ENCODE measurements around the gene TBPL1. TPM values are rescaled to one million over a fixed set of nuclear protein-coding genes. Genes with fewer than 3 reads are reported as not detected.

TBPL1 gene
- total and polyA plus RNA-seq, 2 of the 13 experiments (the other 11 are each of a cell fraction or from before 2014, with no cell fraction given): 25.3 to 39.3 TPM

DNA sequence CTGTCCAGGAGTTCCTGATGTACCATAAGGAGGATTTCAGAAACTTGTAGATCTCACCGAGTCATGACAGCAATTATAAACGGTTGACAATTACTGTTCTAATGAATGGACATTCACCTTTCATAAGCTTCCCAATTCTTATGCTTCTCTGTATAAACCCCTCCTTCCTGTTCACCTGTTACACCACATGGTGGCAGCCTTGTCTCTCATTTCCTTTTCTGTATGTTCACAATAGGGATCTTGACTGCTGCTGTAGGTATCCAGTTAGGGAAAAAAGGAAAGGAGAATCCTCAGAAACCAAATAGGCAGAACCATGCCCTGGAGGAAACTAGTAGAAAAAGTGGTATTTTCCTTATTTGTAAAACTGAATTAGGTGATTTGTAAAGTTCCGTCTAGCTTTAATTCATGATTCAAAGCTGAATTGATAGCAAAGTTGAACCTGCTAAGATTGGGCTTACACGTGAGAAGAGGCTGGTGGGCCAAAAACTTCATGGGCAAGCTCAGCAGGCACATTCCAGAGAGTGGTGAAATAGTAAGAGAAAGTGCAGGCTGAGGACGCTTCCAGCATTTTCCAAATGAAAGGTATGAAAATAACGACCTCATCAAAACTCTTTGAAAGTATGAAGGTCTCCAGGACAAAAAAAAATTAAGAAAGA lies 29.0 kb upstream of the TBPL1 start (continued):
- TF ChIP-seq FOXA1 (IDR thresholded peaks at IDR 0.05) (no peak), FOXA1 (CRISPR knock-in tag; IDR thresholded peaks at IDR 0.05) (peak; percentile 64), ZFP36 (IDR thresholded peaks at IDR 0.05; ENCODE audit: borderline replicate concordance, low read depth, low read length, partially characterized antibody) (peak; percentile 58), NFYC (CRISPR knock-in tag; IDR thresholded peaks at IDR 0.05) (peak; percentile 28; the same call in 1 of the 2 replicates), SOX13 (IDR thresholded peaks at IDR 0.05) (no peak), SOX13 (CRISPR knock-in tag; conservative IDR thresholded peaks at IDR 0.05 in 1 of 2, IDR thresholded peaks at IDR 0.05 in 1 of 2) (0 out of 4 replicates have a peak, but pooled peaks of 1 of the 2 experiments have one; percentile 11), DR1 (CRISPR knock-in tag; IDR thresholded peaks at IDR 0.05) (no peak), KAT8 (CRISPR knock-in tag; IDR thresholded peaks at IDR 0.05) (no peak), ERF (CRISPR knock-in tag; IDR thresholded peaks at IDR 0.05) (peak; percentile 68; the same call in 1 of the 2 replicates), ZKSCAN8 (CRISPR knock-in tag; IDR thresholded peaks at IDR 0.05; ENCODE audit: borderline replicate concordance) (peak; percentile 58; the same call in 1 of the 2 replicates), PPARG (CRISPR knock-in tag; conservative IDR thresholded peaks at IDR 0.05) (0 out of 2 replicates have a peak, but pooled peaks have one; percentile 19), SOX5 (CRISPR knock-in tag; IDR thresholded peaks at IDR 0.05; ENCODE audit: borderline replicate concordance) (0 out of 2 replicates have a peak, but pooled peaks have one; percentile 38)
- TF ChIP-seq, protein P1, sequence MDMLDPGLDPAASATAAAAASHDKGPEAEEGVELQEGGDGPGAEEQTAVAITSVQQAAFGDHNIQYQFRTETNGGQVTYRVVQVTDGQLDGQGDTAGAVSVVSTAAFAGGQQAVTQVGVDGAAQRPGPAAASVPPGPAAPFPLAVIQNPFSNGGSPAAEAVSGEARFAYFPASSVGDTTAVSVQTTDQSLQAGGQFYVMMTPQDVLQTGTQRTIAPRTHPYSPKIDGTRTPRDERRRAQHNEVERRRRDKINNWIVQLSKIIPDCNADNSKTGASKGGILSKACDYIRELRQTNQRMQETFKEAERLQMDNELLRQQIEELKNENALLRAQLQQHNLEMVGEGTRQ (IDR thresholded peaks at IDR 0.05; ENCODE audit: low read depth, low read length): no peak
- TF ChIP-seq, protein P1 (CRISPR knock-in tag; IDR thresholded peaks at IDR 0.05; ENCODE audit: borderline replicate concordance): no peak
- TF ChIP-seq, protein P2, sequence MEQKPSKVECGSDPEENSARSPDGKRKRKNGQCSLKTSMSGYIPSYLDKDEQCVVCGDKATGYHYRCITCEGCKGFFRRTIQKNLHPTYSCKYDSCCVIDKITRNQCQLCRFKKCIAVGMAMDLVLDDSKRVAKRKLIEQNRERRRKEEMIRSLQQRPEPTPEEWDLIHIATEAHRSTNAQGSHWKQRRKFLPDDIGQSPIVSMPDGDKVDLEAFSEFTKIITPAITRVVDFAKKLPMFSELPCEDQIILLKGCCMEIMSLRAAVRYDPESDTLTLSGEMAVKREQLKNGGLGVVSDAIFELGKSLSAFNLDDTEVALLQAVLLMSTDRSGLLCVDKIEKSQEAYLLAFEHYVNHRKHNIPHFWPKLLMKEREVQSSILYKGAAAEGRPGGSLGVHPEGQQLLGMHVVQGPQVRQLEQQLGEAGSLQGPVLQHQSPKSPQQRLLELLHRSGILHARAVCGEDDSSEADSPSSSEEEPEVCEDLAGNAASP (CRISPR knock-in tag; IDR thresholded peaks at IDR 0.05; ENCODE audit: borderline replicate concordance): peak; percentile 44; the same call in 1 of the 2 replicates
- TF ChIP-seq, protein P3, sequence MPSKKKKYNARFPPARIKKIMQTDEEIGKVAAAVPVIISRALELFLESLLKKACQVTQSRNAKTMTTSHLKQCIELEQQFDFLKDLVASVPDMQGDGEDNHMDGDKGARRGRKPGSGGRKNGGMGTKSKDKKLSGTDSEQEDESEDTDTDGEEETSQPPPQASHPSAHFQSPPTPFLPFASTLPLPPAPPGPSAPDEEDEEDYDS (CRISPR knock-in tag; IDR thresholded peaks at IDR 0.05): peak; percentile 28; the same call in 1 of the 2 replicates
- TF ChIP-seq, protein P4, sequence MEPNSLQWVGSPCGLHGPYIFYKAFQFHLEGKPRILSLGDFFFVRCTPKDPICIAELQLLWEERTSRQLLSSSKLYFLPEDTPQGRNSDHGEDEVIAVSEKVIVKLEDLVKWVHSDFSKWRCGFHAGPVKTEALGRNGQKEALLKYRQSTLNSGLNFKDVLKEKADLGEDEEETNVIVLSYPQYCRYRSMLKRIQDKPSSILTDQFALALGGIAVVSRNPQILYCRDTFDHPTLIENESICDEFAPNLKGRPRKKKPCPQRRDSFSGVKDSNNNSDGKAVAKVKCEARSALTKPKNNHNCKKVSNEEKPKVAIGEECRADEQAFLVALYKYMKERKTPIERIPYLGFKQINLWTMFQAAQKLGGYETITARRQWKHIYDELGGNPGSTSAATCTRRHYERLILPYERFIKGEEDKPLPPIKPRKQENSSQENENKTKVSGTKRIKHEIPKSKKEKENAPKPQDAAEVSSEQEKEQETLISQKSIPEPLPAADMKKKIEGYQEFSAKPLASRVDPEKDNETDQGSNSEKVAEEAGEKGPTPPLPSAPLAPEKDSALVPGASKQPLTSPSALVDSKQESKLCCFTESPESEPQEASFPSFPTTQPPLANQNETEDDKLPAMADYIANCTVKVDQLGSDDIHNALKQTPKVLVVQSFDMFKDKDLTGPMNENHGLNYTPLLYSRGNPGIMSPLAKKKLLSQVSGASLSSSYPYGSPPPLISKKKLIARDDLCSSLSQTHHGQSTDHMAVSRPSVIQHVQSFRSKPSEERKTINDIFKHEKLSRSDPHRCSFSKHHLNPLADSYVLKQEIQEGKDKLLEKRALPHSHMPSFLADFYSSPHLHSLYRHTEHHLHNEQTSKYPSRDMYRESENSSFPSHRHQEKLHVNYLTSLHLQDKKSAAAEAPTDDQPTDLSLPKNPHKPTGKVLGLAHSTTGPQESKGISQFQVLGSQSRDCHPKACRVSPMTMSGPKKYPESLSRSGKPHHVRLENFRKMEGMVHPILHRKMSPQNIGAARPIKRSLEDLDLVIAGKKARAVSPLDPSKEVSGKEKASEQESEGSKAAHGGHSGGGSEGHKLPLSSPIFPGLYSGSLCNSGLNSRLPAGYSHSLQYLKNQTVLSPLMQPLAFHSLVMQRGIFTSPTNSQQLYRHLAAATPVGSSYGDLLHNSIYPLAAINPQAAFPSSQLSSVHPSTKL (CRISPR knock-in tag; IDR thresholded peaks at IDR 0.05): peak; percentile 29; the same call in 1 of the 2 replicates
- TF ChIP-seq, protein P5, sequence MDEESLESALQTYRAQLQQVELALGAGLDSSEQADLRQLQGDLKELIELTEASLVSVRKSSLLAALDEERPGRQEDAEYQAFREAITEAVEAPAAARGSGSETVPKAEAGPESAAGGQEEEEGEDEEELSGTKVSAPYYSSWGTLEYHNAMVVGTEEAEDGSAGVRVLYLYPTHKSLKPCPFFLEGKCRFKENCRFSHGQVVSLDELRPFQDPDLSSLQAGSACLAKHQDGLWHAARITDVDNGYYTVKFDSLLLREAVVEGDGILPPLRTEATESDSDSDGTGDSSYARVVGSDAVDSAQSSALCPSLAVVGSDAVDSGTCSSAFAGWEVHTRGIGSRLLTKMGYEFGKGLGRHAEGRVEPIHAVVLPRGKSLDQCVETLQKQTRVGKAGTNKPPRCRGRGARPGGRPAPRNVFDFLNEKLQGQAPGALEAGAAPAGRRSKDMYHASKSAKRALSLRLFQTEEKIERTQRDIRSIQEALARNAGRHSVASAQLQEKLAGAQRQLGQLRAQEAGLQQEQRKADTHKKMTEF (CRISPR knock-in tag; IDR thresholded peaks at IDR 0.05): peak; percentile 34; the same call in 1 of the 2 replicates
